Measurements from ENCODE around the gene TCF4.
"Not testable (repeated sequence)": the region's sequence is repeated elsewhere in the genome, so short reads cannot be mapped to it uniquely, and the experiment has no call there.

Gene TCF4

DNA sequence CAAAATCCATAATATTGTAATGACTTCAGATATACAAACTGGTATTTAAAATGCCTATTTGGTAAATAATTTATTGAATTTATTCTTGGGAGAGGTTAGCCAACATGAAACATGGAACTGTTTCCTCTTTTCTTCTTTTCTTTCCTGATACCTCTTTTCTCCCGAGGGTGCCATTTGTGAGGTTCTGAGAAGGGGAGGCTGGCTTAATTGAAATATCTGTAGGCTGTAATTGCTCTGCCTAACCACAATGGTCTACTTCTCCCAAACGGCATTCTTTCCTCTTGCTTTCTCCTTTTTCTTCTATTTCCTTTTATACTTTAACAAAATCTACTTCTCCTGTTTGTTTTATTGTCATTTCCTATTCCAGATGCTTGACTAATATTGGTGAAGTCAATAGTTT, 114.9 kb downstream of the TCF4 start:
- no peak for DNase-seq

DNA sequence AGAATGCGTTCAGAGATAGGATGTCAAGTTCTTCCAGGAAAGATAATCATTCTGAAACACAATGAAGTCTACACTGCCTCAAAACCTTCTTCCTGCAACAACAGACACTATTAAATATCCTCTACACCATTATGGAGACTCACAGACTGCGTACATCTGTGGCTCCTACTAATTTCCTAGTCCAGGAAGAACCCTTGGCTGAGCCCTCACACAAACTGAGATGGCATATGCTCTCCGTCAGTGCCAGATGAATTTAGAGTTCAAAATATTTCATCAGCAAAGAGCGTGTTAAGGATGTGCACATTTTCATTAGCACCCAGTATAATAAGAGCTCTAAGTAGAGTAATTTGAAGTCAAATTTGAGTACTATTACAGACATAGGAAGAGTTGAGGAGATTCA, 117.2 kb downstream of the TCF4 start:
- DNase-seq = no peak

DNA sequence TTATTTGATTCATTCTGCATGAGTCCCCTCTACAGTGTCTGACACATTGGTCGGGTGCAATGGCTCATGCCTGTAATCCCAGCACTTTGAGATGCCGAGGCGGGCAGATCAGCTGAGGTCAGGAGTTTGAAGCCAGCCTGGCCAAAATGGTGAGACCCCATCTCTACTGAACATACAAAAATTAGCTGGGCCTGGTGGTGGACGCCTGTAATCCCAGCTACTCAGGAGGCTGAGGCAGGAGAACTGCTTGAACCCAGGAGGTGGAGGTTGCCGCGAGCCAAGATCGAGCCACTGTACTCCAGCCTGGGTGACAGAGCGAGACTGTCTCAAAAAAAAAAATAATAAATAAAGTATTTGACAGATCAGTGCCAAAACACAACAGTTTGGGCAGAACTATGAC, 118.9 kb downstream of the TCF4 start:
- DNase-seq = not testable (repeated sequence)

DNA sequence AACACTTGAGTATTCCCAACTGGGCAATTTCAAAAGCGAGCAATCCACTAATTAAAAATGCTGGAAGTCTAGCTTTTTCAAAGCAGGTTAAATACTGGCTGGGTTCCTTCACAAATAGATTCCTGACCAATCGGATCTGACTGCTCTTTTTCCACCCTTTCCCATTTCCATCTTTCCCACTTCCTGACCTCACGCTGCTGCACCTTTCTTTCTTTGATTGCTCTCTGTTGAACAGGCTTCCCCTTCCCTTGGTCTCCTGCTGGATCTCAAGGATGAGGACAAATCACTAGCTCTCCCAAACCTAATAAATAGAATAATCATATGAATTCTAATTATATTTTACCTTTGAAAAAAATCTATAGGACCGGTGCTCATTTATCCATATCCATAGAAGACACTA, 121.2 kb downstream of the TCF4 start:
- DNase-seq = no peak

DNA sequence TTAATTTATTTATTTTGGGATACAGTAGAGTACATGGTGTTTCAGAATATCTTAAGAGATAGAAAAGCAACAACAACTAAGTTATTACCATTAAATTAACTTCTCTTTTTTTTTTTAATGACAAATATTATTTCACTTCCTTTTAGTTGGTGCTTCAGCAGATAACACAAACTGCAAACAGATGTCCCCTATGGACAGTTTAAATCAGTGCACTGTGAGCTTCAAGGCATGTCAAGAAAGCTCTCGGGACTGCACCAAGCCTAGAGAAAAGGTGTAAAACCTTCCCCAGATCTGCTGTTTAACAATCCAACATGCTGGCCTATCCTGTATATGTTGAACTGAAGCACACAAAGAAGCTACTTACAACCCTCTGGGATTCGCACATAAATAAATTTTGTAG, 122.7 kb downstream of the TCF4 start:
- no peak for DNase-seq

DNA sequence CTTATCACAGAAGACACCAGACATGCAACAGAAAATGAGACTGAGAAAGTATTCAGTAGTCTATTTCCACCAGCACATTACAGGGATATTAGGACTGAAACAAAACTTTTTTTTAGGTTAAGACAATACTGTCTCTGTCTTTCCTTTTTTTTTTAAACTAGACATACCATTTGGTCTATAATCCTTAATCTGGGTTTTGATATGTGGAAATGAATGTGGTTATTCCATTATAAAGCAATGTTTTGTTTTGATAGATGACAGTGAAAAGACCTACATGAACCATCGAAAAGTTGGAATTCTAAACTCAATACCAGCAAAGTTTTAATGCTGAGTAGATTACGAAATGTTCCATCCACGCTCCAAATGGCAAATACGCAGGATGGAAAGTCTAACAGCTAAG, 123.4 kb downstream of the TCF4 start:
- no peak for DNase-seq

DNA sequence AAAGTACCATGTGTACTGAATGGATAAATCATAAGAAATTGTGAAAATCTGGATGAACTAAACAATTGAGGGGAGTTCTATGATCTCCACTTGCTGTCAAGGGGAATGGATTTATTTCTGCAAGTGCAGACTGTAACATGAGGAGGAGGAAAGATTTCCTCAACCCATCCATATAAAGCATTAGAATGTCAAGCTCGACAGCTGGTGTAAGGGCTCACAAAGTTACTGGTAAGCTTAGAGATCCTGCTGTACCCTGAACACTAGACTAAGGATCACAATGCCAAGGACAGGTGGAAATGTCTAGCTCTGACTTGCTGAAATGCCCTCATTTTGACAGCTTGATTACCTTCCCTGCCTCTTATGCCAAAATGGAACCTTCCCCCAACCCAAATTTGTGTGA, 125.3 kb downstream of the TCF4 start:
- no peak for DNase-seq

DNA sequence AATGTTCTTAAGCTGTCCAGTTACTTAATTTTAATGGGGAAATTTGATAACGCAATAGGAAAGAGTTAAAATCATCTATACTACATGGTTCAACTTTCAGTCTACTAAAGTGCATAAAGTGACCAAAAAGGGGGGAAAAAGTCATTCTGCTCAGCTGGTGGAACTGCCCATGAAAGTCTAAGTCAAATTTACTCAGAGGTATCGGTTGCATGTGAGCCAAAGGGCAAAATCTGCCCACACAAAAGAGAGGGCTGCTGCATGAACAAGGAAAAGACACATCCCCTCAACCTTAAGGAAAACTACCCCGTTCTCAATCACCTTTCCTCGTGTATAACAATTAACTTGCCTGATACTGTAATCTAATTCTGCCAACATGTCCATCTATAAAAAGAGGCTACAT, 126.1 kb downstream of the TCF4 start:
- DNase-seq = no peak

DNA sequence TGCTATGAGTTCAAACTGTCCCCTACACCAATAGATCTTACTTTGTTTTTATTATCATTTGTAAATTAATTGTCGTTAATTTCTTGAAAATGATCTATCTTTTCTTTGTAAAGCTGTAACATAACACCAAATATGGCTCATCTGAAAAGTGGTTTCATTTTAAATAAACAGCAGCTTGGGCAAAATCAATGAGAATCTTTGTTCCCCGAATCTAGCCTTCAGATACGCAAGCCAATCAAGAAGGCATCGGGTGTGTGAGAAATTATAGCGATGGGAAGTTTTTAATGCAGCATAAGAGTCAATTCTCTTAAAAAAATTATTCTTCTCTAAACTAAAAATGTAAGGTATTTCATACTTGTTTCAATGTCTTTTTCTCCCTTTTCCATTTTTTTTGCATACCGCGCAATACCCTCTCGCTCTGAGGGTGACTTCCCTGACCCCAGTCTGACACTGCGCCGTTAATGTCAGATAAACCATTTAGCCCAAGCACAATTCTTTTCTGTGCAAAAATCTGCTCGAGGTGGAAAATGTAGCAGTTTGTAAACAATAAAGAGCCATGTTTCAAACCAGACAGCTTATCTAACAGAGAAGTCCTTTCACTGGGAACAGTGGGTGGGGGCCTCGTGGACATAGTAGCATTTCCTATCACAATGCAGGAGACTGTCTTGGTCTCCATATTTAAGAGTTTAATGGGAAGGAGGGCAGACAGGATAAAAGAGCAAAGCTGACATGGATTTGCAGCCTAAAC, 129.4 kb downstream of the TCF4 start:
- no peak for DNase-seq

DNA sequence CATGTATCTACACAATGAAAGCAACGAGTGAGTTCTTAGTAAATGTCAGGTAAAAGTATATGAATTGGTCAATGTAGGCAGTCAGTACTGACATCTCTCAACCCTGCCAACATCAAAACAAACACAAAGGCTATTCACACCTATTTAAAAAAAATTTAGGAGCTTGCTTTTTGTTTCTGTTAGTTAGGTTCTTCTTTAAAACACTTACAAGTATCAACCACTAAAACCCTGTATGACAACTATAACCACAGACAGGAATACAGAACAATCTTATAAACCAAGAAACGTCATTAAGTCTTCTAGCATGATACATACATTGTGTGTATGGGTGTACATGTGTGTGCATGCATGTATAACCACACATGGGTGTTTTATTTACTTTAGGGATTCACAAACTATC, 131.0 kb downstream of the TCF4 start:
- no peak for DNase-seq

DNA sequence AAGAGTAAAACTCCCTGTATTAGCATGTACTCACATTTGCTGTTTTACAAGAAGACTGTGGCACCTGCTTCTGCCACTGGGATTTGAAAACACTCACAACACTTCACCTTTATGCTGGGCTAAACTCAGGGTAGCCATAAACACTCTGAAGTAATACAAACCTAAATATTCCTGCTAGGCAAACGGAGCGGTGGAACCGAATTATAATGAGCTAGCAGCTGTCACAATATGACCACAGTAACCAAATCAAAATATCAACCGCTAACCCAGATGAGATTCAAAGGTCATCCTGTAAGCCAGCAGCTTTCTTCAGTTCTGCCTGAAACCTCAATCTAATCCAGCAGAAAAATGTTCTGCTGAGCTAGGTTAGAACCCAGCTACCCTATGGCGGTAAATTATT, 132.1 kb downstream of the TCF4 start:
- no peak for DNase-seq

DNA sequence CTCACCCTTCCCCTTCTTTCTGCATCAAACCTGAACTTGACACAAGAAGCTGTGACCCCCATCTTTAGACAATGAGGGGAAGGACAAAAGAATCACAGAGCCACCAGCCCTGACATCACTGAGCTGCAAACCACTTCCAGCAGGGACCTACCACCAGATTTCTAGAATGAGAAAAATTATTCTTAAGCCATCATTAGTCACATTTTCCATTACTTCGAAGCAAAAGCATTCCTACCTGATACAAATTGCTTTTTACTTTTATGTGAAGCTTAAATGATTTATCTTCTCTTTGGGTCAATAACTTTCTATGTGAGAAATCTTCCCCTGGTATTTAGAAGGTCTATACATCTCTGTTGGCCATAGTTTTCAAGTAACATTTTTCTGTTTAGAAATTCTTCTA, 134.8 kb downstream of the TCF4 start:
- DNase-seq = no peak

DNA sequence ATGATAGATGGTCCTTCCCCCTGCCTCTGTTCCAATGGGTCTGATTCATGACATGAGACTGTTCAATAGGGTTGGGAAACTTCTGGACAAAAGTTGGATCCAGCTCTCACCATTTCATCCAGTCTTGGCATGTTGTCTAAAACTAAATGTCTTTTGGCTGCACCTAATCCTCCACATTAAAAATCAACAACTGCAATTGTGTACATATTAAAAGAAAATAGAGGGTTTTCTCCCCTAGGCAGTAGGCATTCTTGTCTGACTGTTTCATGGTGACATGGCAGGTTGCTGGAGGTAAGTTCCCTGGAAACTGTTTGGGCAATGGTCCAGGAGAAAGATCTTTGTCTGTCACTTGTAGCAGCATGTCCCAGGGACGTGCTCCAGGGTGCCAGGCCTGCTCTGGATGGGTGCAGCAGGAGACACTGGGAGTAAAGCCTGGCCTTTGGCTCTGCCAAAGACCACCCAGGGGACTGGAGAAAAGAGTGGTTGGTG, 135.8 kb downstream of the TCF4 start:
- no peak for DNase-seq

DNA sequence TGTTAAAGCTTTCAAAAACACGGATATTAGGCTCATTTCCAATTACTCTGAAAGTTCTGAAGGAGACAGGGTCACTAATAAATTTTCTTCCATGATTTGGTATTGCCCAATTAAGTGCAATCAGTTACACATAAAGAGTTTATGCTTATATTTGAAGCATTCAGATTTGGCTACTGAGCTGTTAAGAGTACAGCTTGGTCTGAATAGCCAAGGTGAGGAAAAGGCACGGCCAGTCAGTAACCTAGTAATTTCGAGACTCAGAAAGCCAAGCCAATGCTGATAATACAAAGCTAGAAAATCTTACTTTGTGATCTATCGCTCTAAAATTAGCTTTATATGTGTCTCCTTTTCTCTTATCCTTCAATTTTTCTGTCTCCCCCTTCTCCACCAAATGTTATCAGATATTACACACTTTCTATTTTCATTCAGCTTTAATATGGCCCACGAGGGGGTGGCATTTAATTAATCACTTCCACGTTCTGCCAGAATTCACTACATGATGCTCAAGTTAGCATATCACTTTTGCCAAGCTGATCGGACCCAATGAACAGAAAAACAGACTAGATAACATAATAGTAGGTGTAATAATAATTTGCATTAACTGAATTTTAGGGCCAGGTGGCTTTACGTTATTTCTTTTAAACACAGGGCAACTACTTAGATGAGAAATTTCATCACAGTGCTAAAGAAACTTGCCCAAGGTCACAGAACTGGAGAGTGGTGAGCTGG, 138.4 kb downstream of the TCF4 start:
- DNase-seq = no peak

DNA sequence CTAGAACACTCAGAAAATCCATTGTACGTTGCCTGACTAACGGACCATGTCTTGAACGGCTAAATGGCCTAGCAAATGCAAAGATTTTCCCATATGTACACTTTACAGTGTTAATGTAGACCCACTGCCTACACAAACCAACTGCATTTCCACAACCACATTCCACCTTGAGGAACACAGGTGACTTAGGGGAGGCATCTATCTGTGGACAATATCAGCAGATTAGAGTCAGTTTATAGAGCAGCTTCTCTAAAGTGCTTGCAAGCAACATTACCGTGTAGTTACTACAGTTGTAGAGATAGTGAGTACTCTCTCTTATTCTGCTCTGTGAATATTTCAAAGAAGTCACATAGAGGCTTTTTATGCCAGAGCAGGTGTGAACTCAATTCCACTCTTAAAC, 139.6 kb downstream of the TCF4 start:
- DNase-seq = no peak

DNA sequence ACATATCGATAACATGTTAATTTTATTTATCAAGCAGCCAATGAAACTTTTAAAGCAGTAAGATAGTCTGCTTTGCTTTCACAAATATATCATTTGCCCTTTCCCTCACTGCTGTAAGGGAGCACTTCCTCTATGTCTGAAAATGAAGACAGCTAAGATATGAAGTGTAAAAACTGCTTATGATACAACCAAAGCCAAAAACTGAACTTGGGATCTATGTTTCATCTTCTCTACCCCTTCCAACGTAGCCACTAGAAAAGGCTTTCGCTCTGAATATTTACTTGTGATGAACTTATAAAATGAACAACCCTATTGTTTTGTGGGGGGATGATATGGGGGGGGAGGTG, 140.3 kb downstream of the TCF4 start:
- no peak for DNase-seq

DNA sequence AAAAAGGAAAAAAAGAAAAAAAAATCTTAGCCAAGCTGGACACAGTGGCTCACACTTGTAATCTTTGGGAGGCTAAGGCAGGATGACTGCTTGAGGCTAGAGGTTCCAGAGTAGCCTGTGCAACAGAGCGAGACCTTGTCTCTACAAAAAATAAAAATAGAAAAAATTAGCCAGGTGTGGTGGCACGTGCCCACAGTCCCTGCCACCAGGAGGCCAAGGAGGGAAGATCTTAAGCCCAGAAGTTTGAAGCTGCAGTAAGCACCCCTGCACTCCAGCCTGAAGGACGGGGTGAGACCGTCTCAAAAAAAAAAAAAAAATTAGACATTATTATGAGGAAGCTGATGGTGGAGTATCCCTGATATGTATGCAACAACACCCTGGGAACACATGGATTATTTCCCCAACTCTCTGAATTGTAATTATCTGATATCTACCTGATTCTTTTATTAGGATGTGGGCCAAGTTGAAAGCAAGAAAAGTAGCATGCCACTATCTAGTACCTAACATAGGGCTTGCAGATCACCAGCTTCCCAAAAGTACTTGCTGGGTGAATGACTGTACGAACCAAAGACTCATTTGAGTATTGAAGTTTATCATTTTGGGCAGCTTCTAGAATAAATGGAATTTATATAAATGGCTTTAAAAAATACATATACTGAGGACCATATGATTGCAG, 140.9 kb downstream of the TCF4 start:
- no peak for DNase-seq

DNA sequence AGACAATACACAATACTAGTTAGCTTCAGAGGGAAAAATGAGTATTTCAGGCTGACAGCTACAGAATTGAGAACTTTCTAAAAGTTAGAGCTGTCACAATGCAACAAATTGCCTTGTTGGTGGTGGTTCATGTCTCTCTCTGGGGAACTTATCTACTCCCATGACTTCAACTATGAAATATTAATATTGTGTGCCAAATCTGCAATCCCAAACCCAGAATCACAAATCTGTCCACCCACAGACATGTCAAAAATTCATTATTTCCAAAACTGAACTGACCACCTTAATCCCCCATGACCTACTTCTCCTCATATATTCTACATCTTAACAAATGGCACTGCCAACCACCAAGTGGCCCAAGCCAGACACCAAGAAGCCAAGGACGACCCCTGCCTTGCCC, 143.5 kb downstream of the TCF4 start:
- DNase-seq = no peak

DNA sequence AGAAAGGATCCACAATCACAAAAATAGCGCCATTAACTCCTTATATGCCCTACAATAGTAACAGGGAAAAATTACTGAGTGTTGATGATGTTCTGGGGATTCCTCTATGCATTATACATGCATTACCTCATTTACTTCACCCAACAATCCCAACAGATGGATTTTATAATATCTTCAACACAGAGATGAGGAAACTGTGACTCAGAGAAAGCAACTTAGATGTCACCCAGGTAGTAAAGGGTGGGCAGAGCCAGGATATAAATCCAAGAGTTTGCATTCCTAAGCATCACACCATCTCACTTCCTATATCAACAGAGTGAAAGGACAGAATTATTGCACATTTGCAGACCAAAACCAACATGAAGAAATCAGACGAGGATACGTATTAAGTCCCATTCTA, 144.2 kb downstream of the TCF4 start:
- DNase-seq = no peak

DNA sequence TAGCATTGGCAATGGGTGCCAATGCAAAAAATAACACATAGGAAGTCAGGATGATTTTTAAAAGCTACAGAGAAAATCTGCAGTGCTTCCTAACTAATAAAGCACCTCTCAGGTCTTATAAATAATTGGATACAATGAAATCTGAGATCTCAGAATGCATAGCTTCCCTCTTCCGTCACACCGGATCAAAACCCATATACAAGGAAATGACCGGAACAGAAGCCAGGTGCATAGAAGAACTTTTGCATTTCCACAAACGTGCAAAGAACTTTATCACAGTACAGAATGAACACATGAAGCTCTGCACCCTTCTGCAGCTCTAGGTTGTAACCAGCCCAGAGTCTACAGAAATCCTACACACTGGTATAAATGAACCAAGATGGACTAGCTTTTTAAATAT, 145.4 kb downstream of the TCF4 start:
- no peak for DNase-seq

DNA sequence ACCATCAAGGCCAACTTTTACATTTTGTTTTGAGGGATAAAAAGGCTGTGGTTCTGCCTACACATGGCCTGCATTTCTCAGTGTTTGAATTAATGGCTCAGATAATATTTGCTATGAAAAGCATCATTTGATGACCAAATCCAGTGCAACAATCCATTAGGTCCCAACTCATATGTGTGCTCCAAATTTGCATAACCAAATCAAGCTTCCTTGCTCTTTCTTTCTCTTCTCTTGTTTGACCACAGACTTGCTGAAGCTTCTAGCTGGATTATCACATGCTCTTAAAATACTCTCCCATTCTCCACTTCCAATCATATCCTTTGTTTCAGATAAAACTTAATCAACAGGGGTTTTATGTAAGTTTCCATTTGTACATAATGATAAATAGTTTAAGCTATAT, 147.0 kb downstream of the TCF4 start:
- no peak for DNase-seq

DNA sequence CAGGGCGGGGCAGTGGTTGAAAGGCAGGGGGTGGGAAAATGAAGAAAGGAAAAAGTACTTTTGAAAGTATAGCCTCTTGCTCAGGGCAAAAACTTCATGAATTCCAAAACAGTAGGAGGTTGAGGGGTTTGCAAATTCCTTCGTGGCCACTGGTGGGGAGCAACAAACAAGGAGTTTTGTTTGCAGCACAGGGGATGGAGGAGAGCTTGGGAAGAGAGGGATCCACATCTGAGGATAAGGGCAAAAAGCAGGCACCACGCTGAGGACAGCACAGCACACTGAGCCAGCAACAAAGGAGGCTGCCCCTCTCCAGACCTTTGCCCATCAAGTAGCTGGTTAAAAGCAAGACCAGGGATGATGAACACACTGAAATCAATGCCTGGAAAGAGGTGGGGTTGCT, 148.9 kb downstream of the TCF4 start:
- no peak for DNase-seq

DNA sequence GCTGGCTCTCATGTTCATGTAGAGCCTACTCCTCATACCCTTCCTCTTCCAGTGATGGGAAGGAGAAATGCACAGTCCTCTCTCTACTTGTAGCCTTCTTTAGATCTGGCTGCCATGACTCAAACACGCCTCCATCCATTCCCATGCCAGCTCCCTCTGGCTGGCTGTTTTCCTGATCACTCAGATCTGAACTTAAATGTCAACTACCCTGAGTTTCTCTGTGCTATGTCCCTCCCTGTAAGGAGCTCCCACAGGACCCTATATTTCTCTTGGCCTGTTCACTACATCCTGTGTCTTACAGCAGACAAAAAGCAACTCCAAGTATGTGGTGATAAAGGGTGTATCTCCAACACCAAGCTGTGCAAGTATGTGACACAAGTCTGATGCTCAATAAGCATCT, 152.4 kb downstream of the TCF4 start:
- no peak for DNase-seq

DNA sequence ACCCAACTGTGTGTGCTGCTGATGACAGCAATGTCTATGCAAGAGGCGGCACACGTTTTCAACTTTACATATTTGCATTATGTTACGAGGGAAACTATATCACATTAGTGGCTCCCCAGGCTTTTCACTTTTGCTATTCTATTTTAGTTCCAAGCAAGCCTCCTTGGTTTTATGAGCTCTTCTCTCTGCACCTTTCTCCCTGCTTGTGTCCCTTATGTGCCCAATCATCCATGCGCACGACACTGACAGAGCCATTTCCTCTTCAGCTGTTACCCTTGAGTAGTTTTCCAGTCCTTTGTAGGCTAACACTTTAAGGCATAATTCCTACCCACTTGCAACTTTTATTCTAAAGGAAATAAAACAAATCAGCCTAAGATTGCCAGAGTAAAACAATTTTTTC, 154.3 kb downstream of the TCF4 start:
- DNase-seq = no peak

Measured in stimulated activated naive CD4-positive, alpha-beta T cell (primary cell).